Fibroblast of lung (primary cell): Measurements from ENCODE around the gene ZNF584. TPM values are rescaled to one million over a fixed set of nuclear protein-coding genes. Genes with fewer than 3 reads are reported as not detected.

Experiments used
- DNase-seq, 2 donors: peaks; one replicate each; pipeline versions ENCODE4 v3.0.0 to v3.0.0-alpha.2; 2010; ENCODE audit warnings: low read depth in 2 of 2
- H2AFZ ChIP-seq: 2 replicates; pipeline ENCODE4 v1.5.1; 2012; ENCODE audit warnings: low read length, control low read depth, inconsistent platforms
- H3K27ac ChIP-seq: 2 replicates; pipeline ENCODE4 v1.5.1; 2011; ENCODE audit warnings: low read length, control low read depth; ENCODE audit not compliant: insufficient read depth
- H3K27me3 ChIP-seq: 2 replicates; pipeline ENCODE4 v1.5.1; 2011; ENCODE audit warnings: mild to moderate bottlenecking, low read length; ENCODE audit not compliant: control insufficient read depth, insufficient read depth
- H3K36me3 ChIP-seq: 2 replicates; pipeline ENCODE4 v1.5.1; 2011; ENCODE audit warnings: low read length; ENCODE audit not compliant: control insufficient read depth, insufficient read depth
- H3K4me1 ChIP-seq: 2 replicates; pipeline ENCODE4 v1.5.1; 2011; ENCODE audit warnings: low read length; ENCODE audit not compliant: control insufficient read depth, insufficient read depth; ENCODE audit errors: extremely low read depth
- H3K4me2 ChIP-seq: 2 replicates; pipeline ENCODE4 v1.5.1; 2011; ENCODE audit warnings: low read length, control low read depth; ENCODE audit not compliant: insufficient read depth; ENCODE audit errors: extremely low read depth
- H3K4me3 ChIP-seq, 4 experiments: fragments of 200-600 bp in 1 of 4; sonication (generic) in 1 of 4; replicated peaks in 1 of 4; 2 replicates each; pipeline ENCODE4 v1.5.1; 2011 to 2016; ENCODE audit warnings: low read length in 4 of 4, low read depth in 3 of 4, mild to moderate bottlenecking in 3 of 4, control low read depth in 2 of 4, inconsistent platforms in 1 of 4, mixed read lengths in 1 of 4; ENCODE audit not compliant: insufficient read depth in 1 of 4; ENCODE audit errors: control extremely low read depth in 1 of 4
- H3K79me2 ChIP-seq: 2 replicates; pipeline ENCODE4 v1.5.1; 2012; ENCODE audit warnings: mild to moderate bottlenecking, low read length, inconsistent platforms; ENCODE audit not compliant: control insufficient read depth, insufficient read depth
- H3K9ac ChIP-seq: 2 replicates; pipeline ENCODE4 v1.5.1; 2011; ENCODE audit warnings: mild to moderate bottlenecking, low read length, control low read depth; ENCODE audit not compliant: insufficient read depth
- H3K9me3 ChIP-seq: 2 replicates; pipeline ENCODE4 v1.5.1; 2012; ENCODE audit warnings: low read depth, low read length; ENCODE audit not compliant: control insufficient read depth, insufficient read depth
- H4K20me1 ChIP-seq: 2 replicates; pipeline ENCODE4 v1.5.1; 2011; ENCODE audit warnings: low read length; ENCODE audit not compliant: control insufficient read depth, insufficient read depth; ENCODE audit errors: extremely low read depth
- CTCF ChIP-seq, 2 donors: IDR thresholded peaks in 1 of 2; conservative IDR thresholded peaks in 1 of 2; 1 replicate in 1 of 2; 2 replicates in 1 of 2; pipeline ENCODE4 v1.5.1; 2011 to 2012; ENCODE audit warnings: low read length in 2 of 2, control low read depth in 1 of 2, inconsistent platforms in 1 of 2, low read depth in 1 of 2, mild to moderate bottlenecking in 1 of 2
- EZH2 ChIP-seq: IDR thresholded peaks from 2 replicates; pipeline ENCODE4 v1.5.1; 2012; ENCODE audit warnings: low read length, control low read depth, mild to moderate bottlenecking; ENCODE audit errors: missing control alignments
- polyA plus RNA-seq, 2 donors: library from polyadenylated mRNA; depleted of rRNA in 1 of 2; stranded (reverse) in 1 of 2; unstranded in 1 of 2; fragments of >200 nt; gene quantifications; 2 replicates each; pipeline ENCODE4 v1.2.1, GENCODE V29; 2011 to 2012; ENCODE audit warnings: missing spikeins in 1 of 2
- total RNA-seq: library from RNA; depleted of rRNA; stranded (reverse); fragments of >200 nt; gene quantifications from 2 replicates; pipeline ENCODE4 v1.2.1, GENCODE V29; 2014

The ZNF584 gene
- total and polyA plus RNA-seq, 2 donors (not counting 1 experiment from before 2014, with no cell fraction given), result 11.7 to 18.8 TPM

GRCh38 chr19:58388175-58388526, 20.3 kb upstream of the ZNF584 start:
- Histone ChIP-seq H3K27ac (peak overlapping the region; percentile 89), H3K79me2 (peaks cover 38% of the 10 kb centered on the region), H3K4me3 (peak overlapping the region; percentile 72 to 99 (median 92)), H3K4me1 (peaks cover 11% of the 10 kb centered on the region), H4K20me1 (no peaks in the 10 kb centered on the region), H2AFZ (no peak overlapping the region), H3K4me2 (peak overlapping the region; percentile 87), H3K36me3 (peaks cover 8% of the 10 kb centered on the region), H3K27me3 (no peaks in the 10 kb centered on the region), H3K9ac (no peak overlapping the region), H3K9me3 (no peaks in the 10 kb centered on the region)
- TF ChIP-seq EZH2, result no peak
- TF ChIP-seq CTCF (conservative IDR thresholded peaks at IDR 0.05 in 1 of 2, IDR thresholded peaks at IDR 0.05 in 1 of 2; ENCODE audit: low read depth in 1 of 2, low read length in 2 of 2), result no peak
- DNase-seq, result no peak

DNA sequence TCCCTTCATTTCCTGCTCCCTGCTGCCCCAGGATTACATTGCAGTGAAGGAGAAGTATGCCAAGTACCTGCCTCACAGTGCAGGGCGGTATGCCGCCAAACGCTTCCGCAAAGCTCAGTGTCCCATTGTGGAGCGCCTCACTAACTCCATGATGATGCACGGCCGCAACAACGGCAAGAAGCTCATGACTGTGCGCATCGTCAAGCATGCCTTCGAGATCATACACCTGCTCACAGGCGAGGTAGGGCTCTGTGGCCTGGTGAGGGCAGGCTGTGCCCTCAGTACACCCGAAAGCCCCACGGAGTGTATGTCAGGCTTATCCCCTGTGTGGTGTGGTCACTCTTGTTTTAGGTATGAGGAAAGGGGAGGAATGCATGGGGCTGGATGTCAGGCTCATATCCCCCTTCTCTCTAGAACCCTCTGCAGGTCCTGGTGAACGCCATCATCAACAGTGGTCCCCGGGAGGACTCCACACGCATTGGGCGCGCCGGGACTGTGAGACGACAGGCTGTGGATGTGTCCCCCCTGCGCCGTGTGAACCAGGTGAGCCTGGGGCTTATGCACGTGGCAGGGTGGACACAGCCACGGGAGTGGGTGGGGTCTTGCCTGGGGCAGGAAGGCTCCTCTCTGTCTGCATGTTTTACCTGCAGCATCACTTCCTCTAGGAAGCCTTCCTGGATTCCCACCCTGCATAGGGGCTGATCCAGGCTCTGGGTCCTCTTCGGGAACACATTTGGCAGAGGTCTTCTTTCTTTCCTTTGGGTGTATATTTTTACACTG, 15.3 kb upstream of the ZNF584 start:
- Histone ChIP-seq H3K27me3 (no peaks in the 10 kb centered on the region), H3K4me2 (no peak overlapping the region), H3K9me3 (no peaks in the 10 kb centered on the region), H3K4me3 (no peak overlapping the region), H3K36me3 (peaks cover 23% of the 10 kb centered on the region), H2AFZ (no peak overlapping the region), H3K79me2 (peaks cover 23% of the 10 kb centered on the region), H3K27ac (no peak overlapping the region), H3K9ac (no peak overlapping the region), H4K20me1 (no peaks in the 10 kb centered on the region), H3K4me1 (peaks cover 3% of the 10 kb centered on the region)
- no peak for TF ChIP-seq CTCF (conservative IDR thresholded peaks at IDR 0.05 in 1 of 2, IDR thresholded peaks at IDR 0.05 in 1 of 2; ENCODE audit: low read depth in 1 of 2, low read length in 2 of 2)
- TF ChIP-seq EZH2, result no peak
- no peak for DNase-seq

- Histone ChIP-seq H3K27ac (no peak overlapping the region), H2AFZ (no peak overlapping the region), H3K79me2 (peaks cover 18% of the 10 kb centered on the region), H3K27me3 (no peaks in the 10 kb centered on the region), H3K9ac (no peak overlapping the region), H4K20me1 (no peaks in the 10 kb centered on the region), H3K4me2 (no peak overlapping the region), H3K4me3 (no peak overlapping the region), H3K9me3 (no peaks in the 10 kb centered on the region), H3K4me1 (no peaks in the 10 kb centered on the region), H3K36me3 (peaks cover 21% of the 10 kb centered on the region)
- no peak for DNase-seq
- TF ChIP-seq EZH2 (no peak), CTCF (conservative IDR thresholded peaks at IDR 0.05 in 1 of 2, IDR thresholded peaks at IDR 0.05 in 1 of 2; ENCODE audit: low read depth in 1 of 2, low read length in 2 of 2) (no peak)
Measured at GRCh38 chr19:58393725-58394033, 14.8 kb upstream of the ZNF584 start.
